GM23248 (cell line): ENCODE data around the gene TAS1R2.

Source experiments
- EZH2 ChIP-seq: fragments of 200-600 bp; sonication (generic); IDR thresholded peaks from 2 replicates; pipeline ENCODE4 v1.6.1; 2018; ENCODE audit warnings: antibody characterized with exemption, mild to moderate bottlenecking; ENCODE audit not compliant: insufficient read depth, poor library complexity, severe bottlenecking
- EZH2phosphoT487 ChIP-seq: fragments of 200-600 bp; sonication (generic); IDR thresholded peaks from 2 replicates; pipeline ENCODE4 v1.6.1; 2018; ENCODE audit warnings: antibody characterized with exemption, moderate library complexity, mild to moderate bottlenecking, low read depth; ENCODE audit not compliant: insufficient read depth

DNA sequence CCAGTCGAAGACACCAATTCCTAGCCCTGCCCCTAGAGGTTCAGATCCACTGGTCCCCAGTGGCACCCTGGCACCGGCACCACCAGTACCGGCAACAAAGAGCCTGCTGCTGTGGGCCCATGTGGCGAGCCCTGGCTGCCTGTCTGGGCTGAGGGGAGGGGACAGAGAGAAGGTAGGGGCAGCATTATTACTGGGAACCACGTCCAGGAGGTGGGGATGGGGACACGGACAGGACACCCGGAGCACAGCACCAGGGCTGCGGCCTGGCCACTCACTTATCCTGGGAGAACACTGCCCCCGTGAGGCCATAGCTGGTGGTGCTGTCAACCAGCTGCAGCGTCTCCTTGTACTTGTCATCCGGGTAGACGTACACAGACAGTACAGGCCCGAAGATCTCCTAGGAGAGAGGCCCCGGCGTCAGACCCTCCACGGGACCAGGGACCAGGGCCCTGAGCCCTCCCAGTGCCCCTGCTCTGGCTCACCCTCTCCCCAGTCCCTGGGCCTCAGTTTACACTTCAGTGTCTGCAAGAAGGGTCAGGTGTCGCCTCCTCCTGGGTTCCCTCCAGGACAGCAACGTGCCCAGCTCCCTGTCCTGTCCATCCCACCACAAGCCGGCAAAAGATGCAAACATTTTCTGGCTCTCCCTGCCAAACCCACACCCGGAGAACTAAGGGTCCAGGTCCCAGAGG lies 15.8 kb upstream of the TAS1R2 start:
- TF ChIP-seq EZH2 (no peak), EZH2phosphoT487 (no peak)
